Sigmoid colon (tissue), 4 donors: ENCODE data around the gene DENND2A.

Experiments
- CTCF ChIP-seq, 4 experiments: fragments of 450-650 bp in 3 of 4; fragments of 200-600 bp in 1 of 4; IDR thresholded peaks; one replicate each; pipeline ENCODE4 v1.5.1; 2016 to 2019; ENCODE audit warnings: antibody characterized with exemption in 4 of 4, mild to moderate bottlenecking in 3 of 4, moderate library complexity in 2 of 4
- EP300 ChIP-seq, 4 donors: sonication (generic); formaldehyde crosslinking; IDR thresholded peaks; one replicate each; pipeline ENCODE4 v1.6.1; 2017; ENCODE audit warnings: antibody characterized with exemption in 4 of 4
- POLR2A ChIP-seq, 2 donors: fragments of 450-650 bp; IDR thresholded peaks; one replicate each; pipeline ENCODE4 v1.6.1; 2016; ENCODE audit warnings: antibody characterized with exemption in 2 of 2, mild to moderate bottlenecking in 2 of 2, moderate library complexity in 2 of 2

GRCh38 chr7:140521421-140521820, 119.2 kb downstream of the DENND2A start:
- TF ChIP-seq POLR2A (IDR thresholded peaks at IDR 0.05) (no peak), EP300 (IDR thresholded peaks at IDR 0.05) (no peak), CTCF (IDR thresholded peaks at IDR 0.05) (no peak)
